HG03196 (cell line): Measurements from ENCODE around the gene PRRC1.
"Not testable (repeated sequence)": the region's sequence is repeated elsewhere in the genome, so short reads cannot be mapped to it uniquely, and the experiment has no call there.

Experiments used
- ATAC-seq: cut with Tn5 transposase; IDR thresholded peaks from one replicate; pipeline ENCODE4 v1.9.1; 2021; ENCODE audit not compliant: unreplicated experiment

Gene PRRC1

DNA sequence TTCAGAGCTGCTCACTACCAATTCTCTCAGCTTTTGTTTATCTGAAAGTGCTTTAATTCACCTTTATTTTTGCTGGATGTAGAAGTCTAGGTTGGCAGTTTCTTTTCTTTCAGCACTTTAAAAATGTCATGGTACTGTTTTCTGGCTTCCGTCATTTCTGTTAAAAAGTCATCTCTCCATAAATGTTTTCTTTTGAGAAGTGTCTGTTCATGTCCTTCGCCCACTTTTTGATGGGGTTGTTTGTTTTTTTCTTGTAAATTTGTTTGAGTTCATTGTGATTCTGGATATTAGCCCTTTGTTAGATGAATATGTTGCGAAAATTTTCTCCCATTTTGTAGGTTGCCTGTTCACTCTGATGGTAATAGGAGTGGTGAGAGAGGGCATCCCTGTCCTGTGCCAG, 23.1 kb downstream of the PRRC1 start:
- not testable (repeated sequence) for ATAC-seq

DNA sequence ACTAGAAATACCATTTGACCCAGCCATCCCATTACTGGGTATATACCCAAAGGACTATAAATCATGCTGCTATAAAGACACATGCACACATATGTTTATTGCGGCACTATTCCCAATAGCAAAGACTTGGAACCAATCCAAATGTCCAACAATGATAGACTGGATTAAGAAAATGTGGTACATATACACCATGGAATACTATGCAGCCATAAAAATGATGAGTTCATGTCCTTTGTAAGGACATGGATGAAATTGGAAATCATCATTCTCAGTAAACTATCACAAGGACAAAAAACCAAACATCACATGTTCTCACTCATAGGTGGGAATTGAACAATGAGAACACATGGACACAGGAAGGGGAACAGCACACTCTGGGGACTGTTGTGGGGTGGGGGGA, 27.8 kb downstream of the PRRC1 start:
- not testable (repeated sequence) for ATAC-seq

- ATAC-seq: no peak
Observed at GRCh38 chr5:127549551-127549950, 32.1 kb downstream of the PRRC1 start.

GRCh38 chr5:127550652-127551409, 33.4 kb downstream of the PRRC1 start:
- no peak for ATAC-seq

DNA sequence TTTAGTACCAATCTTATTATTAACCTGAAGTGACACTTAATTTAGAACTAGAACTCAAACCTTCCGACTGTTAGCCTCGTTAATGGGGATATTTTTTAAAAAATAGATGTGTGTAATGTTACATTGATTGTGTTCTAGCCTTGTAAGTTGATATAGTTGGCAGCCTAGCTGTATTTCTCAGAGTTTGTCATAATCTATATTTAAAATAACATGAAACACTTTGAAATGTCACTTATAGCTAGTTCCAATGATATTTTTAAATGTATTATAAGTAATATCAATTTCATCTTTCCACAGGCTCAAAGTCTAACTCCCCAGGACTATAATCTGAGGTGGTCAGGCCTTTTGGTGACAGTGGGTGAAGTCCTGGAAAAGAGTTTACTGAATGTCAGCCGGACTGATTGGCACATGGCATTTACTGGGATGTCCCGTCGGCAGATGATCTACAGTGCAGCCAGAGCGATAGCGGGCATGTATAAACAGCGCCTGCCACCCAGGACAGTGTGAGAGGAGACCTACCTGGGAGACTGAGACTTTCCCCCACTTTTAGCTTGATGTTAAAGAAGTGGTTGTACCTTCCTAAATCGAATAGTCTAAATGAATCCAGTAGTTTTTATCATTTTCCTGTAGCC, 34.1 kb downstream of the PRRC1 start:
- ATAC-seq: no peak

DNA sequence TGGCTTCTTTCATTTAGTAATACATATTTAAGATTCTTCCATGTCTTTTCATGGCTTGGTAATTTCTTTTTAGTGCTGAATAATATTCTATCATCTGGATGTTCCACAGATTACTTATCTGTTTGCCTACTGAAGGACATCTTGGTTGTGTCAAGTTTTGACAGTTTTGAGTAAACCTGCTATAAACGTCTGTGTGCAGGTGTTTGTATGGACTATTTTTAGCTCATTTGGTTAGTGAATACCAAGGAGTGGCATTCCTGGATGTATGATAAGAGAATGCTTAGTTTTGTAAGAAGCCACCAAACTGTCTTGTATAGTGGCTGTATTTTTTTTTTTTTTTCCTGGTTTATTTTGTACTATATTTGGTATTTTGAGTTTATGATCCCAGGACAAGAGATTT, 38.4 kb downstream of the PRRC1 start:
- ATAC-seq: no peak

DNA sequence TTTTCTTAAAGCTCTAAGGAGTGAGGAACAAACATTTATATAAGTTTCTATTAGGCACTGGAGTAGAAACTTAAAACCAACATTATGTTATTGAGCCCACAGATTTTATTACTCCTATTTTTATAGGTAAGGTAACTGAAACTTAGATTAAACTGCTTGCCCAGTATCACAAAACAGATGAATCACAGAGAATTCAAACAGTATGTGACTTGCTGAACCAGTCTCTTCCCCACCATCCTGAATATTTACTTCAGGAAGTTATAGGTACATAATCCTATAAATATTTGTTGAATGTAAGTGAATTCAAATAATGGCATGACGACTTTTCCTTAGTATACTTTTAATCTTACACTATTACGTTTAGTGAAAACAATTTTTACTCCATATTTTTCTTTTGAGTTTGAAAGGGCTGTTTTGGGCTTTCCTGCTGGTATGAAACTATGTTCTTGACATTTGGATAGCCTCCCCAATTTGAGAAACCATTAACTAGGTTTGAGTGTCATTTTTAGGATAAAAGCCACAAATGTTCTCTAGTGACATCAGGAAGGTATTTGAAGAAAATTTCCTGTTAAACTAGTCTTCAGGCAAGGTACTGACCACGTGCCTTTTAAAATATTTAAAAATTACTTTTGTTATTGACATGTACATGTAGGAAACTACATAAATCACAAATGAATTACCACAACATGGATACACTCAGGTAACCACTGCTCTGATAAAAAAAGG, 39.3 kb downstream of the PRRC1 start:
- no peak for ATAC-seq

GRCh38 chr5:127558273-127558672, 40.8 kb downstream of the PRRC1 start:
- ATAC-seq: no peak

DNA sequence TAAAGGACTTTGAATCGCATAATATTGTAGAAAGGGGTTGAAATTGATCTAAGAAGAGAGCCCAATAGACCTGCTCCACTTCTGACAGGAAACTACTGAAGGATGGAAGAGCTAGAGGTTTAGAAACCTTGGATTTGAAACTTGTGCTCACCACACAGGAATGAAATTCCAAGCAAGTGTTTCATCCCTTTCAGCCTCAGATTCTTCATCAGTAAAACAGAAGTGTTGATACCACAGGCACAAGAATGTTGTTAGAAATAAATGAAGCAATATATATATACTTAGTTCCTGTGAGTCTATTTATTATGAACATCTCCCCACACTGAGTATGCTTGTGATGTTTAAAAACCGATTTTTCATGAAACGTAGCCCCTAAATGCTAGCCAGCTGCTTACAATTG, 43.8 kb downstream of the PRRC1 start:
- no peak for ATAC-seq

DNA sequence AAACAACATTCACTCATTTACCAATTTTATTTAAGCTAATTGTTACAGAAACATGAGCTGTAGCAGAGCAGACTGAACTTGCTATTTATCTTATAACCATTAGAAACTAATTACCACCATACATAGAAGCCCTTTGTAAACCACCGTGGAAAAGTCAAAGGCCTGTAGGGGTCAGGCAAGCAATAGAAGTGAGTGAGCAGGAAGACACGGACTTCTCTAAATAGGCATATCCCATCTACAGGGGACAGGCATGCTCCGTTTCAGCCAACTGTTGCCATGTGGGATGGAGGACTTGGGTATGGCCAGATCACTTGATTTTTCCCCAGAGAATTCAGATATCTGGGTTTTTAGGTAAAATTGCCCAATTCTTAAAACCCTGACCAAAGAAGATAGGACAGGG, 44.8 kb downstream of the PRRC1 start:
- ATAC-seq: peak; percentile 31

GRCh38 chr5:127563136-127563535, 45.7 kb downstream of the PRRC1 start:
- no peak for ATAC-seq

DNA sequence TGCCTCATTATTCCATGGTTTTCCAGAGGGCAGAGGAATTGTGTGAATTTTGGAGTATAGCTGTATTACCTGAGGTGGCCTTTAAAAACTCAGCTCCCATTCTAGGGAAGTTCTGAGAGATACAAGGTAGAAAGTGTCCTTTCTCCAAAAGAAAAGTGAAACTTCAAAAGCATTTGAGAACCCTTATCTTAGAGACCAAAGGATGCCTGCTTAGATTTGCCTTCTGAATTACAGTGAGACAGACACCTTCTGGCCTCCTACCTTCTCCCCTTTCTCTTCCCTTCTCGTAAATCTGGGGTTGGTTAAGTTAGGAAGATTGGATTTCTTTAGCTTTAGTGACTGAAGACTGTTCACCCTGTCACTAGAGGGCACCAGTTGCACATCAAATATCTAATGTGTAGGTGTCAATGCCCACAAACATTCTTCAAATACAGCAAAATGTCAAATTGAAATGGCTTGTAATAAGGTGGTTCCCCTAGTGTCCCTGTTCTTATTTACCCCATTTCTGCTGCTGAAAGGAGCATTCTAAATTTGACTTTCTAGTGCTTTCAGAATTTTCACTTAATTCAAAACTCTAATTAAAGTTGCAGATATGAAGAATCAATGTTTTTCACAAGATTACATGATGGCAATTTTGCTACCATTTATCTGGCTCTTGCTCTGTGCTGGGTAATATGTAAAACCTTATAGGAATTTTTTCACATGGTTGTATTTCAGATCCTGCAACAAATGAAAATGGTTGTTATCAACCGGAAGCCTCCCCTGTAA, 46.7 kb downstream of the PRRC1 start:
- peak; percentile 40 for ATAC-seq

- ATAC-seq: no peak
Observed at GRCh38 chr5:127565586-127566270, 48.3 kb downstream of the PRRC1 start.

GRCh38 chr5:127567026-127567768, 49.8 kb downstream of the PRRC1 start:
- peak; percentile 80 for ATAC-seq

- ATAC-seq: no peak
Observed at GRCh38 chr5:127568166-127568565, 50.7 kb downstream of the PRRC1 start.

DNA sequence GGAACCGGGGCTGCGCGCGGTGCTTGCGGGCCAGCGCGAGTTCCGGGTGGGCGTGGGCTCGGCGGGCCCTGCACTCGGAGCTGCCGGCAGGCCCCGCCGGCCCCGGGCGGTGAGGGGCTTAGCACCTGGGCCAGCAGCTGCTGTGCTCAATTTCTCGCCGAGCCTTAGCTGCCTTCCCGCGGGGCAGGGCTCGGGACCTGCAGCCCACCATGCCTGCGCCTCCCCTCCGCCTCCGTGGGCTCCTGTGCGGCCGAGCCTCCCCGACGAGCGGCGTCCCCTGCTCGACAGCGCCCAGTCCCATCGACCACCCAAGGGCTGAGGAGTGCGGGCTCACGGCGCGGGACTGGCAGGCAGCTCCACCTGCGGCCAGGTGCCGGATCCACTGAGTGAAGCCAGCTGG, 52.0 kb downstream of the PRRC1 start:
- ATAC-seq: not testable (repeated sequence)

DNA sequence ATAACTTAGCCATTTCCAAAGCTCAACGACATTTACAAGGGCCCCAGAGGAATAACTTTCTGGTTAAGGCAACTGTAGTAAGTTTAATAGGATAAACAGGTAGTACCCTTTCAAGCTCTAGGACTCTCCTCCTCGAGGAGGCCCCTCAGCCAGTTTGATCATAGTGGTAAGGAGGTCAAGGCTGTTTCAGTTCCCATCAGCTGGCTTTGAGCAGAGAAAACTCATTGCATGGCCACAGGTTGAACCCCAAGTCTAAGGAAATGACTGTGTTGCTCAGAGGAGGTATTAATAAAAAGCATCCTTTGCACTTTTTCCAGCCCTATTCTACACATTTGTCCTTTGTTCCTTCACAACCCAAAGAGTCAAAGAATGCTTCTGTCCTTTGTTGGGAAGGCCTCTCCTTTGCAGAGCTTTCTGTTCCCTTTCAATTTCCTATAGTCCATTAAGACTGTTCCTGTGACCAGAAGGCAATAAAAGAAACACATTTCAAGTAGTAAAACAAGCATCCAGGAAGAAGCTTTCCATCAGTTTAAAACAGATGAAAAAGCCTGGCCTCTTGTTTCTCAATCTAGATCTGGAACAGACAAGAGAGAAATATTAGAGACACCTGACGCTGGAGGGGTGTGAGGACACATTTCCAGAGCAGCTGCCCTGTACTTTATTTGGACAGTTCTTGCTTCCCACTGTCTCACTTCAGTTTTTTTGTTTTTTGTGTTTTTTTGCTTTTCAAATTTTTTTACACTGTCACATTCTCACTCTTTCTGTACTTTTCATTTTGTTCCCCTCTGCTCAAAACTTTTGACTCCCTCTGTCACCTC, 54.1 kb downstream of the PRRC1 start:
- ATAC-seq: peak; percentile 49

DNA sequence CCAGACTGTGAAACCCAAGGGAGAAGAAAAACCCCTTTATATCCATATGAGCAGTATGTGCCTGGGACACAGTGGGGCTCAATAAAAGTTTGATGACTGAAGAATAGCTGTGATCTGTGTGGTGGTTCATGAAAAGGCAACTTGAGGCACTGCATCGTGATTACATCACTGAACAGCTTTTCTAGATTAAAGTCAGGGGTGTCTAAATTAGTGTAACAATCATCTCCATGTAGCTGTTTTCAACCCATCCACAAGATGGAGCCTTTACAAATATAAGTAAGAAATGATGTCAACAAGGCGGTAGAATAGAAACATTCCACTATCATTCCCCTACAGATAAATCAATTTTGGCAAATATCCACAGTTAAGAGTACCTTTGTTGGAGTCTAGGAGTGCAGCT, 55.5 kb downstream of the PRRC1 start:
- no peak for ATAC-seq
